Activated T-helper 1 cell treated with anti-CD3 and anti-CD28 coated beads, Interleukin-2, amount 50 U/mL, for 16 hours (primary cell): ENCODE measurements around the gene EEA1.
"Not testable (repeated sequence)": the region's sequence is repeated elsewhere in the genome, so short reads cannot be mapped to it uniquely, and the experiment has no call there.

Experiments used
- DNase-seq, 2 donors: peaks; one replicate each; pipeline ENCODE4 v3.0.0-alpha.2; 2020; ENCODE audit warnings: low read depth in 1 of 2, low spot score in 1 of 2

Gene EEA1

GRCh38 chr12:92814584-92814983 is 114.5 kb downstream of the EEA1 start:
- no peak for DNase-seq

DNA sequence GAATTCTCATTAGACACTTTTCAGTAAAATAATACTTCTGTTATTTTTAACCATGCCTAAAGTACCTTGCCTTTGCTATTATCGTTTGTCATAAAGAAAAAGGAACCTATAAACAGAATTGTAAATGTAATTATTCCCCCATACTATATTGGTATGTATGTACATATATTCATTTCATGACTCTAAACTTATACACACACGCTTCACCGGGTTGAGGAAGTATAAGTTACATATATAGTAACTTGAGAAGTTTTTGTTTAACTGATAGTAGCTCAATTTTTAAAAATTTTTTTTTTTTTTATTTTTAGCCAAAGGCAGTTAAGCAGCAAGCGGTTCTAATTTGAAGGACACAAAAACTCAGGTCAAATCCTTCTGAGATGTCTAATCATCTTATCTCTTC is 118.7 kb downstream of the EEA1 start:
- no peak for DNase-seq

- no peak for DNase-seq
Measured at GRCh38 chr12:92803903-92804302, 125.2 kb downstream of the EEA1 start.

DNA sequence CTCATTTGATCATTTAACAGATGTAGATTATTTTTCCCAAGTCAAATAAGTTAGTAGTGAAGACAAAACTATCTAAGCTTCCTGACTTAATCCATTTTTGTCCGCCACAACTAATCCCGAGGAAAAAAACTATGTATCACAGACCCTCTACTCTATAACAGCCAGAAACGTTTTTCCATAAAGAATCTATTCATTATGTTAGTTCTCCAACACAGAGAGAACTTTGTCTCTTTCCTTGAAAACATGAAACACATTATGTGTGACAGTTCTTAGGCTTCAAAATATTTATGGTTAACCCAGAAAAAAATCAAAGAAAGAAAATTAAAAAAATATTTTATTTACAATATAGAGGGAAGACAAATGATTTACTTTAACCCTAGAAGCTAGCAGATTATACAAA is 126.2 kb downstream of the EEA1 start:
- no peak for DNase-seq

DNA sequence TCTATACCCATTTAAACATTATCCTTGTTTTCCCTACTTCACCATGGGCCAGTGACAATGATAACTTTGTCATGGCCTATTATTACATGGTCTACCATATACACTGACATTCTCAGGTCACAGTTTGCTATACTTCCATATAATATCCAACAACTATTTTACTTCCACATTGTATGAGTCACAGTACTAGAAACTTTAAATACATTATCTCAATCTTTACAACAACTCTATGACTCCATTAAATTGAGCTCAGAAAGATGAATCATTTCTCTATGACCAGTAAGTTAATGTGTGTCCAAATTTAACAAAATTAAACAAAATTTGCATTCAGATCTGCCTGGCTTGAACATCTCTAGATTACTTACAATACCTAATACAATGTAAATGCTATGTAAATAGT is 132.4 kb downstream of the EEA1 start:
- DNase-seq, result no peak

DNA sequence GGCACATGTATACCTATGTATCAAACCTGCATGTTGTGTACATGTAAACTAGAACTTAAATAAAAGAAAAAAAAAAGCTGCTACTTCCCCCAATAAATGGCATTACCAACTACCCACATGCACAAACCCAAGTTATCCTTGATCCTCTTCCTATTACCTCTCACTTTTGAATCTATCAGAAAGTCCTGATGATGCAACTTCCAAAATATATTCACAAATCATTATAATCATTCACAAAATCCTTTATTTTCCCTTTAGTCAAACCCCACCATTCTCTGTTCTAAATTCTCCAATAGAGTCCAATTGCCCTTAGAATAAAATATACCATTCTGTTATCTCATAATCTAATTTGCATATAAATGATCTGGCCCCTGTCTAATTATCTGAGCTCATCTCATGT is 134.3 kb downstream of the EEA1 start:
- no peak for DNase-seq

GRCh38 chr12:92794356-92794755 is 134.7 kb downstream of the EEA1 start:
- DNase-seq, result not testable (repeated sequence)

- DNase-seq, result no peak
Measured at GRCh38 chr12:92786045-92786444, 143.1 kb downstream of the EEA1 start.

GRCh38 chr12:92785563-92785950 is 143.5 kb downstream of the EEA1 start:
- DNase-seq, result no peak

GRCh38 chr12:92784797-92785562 is 144.1 kb downstream of the EEA1 start:
- no peak for DNase-seq

DNA sequence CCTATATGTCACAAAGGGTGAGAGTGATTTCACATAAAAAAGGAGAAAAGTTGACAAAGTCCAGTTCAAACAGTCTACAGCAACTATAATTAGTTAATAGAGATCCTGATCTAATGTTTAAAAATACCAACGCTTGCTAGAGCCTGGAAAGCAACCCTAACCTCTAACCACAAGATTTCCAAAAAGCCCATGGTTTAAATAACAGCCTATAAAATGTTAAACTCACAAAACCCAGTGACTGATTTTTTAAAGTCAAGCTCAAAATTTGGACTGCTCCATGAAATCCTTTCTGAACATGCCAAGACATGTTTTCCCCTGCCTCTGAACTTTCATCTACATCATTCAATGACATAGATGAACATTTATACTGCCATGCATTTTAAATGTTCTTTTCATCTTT is 144.7 kb downstream of the EEA1 start:
- DNase-seq, result no peak

GRCh38 chr12:92779902-92780301 is 149.2 kb downstream of the EEA1 start:
- DNase-seq, result no peak

DNA sequence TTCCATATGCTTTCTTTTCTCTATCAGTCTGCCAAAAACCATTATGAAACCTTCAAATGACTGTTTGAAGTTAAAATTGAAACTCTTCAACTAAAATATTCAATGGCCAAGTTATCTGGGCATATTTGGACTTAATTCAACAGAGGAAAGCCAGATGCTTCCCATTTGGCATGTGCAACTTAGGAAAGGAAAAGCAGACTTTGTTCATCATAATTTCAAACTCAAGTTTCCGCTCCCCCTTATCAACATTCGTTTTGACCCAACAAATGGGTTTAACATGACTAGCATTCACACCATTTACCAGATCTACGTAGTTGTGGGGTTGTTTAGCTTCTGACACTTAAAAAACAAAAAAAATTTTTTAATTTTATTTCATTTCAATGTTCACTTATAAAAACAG is 150.6 kb downstream of the EEA1 start:
- DNase-seq, result no peak

GRCh38 chr12:92775416-92775815 is 153.7 kb downstream of the EEA1 start:
- DNase-seq, result no peak

DNA sequence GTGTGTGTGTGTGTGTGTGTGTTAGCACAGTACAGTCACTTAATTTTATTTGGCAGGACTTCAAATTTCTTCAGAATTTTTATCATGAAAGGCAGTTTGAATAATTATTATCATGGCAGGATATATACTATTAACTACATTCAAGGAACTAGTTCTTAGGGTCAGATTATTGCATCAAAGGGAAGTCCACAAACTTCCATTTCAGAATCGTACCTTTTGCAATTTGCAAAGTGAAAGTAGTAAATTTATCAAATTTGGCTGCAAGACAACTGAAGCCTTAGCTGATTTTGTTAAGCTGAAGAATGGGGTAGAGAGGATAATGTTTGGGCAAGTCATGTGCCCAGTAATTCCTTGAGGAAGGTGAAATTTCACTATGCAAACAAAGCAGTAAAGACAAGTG is 158.1 kb downstream of the EEA1 start:
- no peak for DNase-seq

DNA sequence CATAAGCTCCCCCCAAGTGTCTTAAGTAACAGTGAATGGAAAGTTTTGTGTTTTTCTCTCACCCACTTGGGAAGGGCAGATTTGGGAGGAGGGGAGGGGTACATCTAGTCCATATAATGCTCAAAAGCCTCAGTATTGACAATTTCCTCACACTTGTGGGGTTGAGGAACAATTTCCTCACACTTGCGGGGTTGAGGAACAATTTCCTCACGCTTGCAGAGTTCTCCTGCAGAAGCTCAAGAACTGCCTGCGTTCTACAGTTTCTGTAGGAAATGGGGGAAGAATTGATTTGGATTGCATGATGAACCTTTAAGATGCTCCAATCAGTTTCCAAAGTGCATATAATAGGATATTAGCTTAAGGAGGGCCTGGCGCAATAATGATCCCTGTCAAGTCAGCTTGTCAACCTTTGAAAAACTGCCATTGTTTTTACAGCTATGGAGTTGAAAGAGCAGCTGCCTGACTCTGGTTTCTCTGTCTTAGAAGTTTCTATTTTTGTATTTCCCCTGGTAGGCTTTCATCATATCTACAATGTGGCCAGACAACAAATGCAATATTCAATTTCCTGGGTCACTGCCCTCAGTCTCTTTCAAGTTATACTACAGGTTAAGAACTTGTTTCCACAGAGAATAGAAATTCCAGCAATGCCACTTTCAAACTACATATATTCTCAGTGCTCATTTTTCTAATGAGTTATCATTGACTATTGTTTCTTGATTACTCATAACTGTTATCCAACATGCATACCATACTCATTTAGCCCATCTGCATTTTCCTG is 159.8 kb downstream of the EEA1 start:
- no peak for DNase-seq

DNA sequence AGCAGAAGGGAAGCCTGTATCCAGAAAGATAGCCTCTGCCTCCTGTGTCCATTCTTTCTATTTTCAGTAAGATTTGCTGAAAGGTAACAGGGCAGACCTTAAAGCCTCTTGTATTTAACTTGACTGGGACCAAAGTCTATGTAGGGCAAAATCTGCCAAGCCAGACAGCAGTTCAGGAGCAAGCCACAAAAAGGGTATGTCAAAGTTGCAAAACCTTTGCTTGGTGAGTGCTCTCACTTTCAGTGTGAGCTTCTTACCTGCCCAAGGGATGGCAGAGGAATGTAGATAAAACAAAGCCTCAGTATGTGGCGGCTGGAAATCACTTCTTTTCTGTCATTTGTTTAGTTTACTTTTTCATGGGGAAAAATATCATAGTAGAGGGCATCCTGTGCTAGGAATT is 163.2 kb downstream of the EEA1 start:
- no peak for DNase-seq

- DNase-seq, result no peak
Measured at GRCh38 chr12:92764831-92765230, 164.3 kb downstream of the EEA1 start.

GRCh38 chr12:92762773-92763172 is 166.3 kb downstream of the EEA1 start:
- no peak for DNase-seq

- DNase-seq, result no peak
Measured at GRCh38 chr12:92759634-92760268, 169.3 kb downstream of the EEA1 start.

DNA sequence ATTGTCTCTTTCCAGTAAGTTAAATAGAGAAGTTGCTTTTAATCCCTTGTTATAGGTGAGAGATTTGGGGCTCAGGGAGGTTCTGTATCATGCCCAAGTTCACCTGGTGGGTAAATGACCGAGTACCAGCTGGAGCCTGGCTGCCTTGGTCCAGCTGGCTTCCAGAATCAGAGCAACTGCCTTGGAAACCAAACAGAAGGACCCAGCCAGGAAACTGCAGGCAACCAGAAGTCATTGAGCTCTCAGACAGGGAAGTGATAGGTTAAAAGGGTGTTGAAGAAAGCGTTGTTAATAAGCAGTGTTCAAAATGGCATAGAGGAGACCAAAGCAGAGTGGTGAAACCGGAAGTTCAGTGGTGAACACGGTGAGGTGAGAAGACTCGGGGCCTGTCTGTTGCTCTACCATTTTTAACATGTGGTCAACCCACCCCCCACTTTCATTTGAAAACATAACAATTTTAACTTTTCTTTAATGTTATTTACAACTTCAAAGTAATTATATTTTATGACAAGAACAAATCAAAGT is 171.4 kb downstream of the EEA1 start:
- DNase-seq, result no peak
